WTC11 (cell line): ENCODE results near the gene ERC2. TPM values are rescaled to one million over a fixed set of nuclear protein-coding genes. Genes with fewer than 3 reads are reported as not detected.

Experiments used
- ATAC-seq: fragments of 200-7000 bp; cut with Tn5 transposase; 2 replicates; pipeline ENCODE4 v1.10.0; 2021; ENCODE audit warnings: mild to moderate bottlenecking, moderate library complexity
- CTCF ChIA-PET: fragments of 300-600 bp; sonication (Branson Sonifier 250); formaldehyde crosslinking; loops from one replicate; lab custom pipeline; 2021; ENCODE audit warnings: antibody characterized with exemption; lab: Charles Lee
- POLR2A ChIA-PET: fragments of 350-600 bp; sonication (Branson Sonifier 250); formaldehyde crosslinking; loops from one replicate; lab custom pipeline; 2021; ENCODE audit warnings: antibody characterized with exemption; lab: Charles Lee
- DNase-seq: peaks from one replicate; pipeline ENCODE4 v3.0.0; 2021; ENCODE audit warnings: low spot score
- H3K27ac Mint-ChIP-seq: 2 replicates; pipeline ENCODE4 v1.8.0; 2021; ENCODE audit warnings: mixed read lengths
- H3K27me3 Mint-ChIP-seq: 2 replicates; pipeline ENCODE4 v1.8.0; 2021; ENCODE audit warnings: low read depth, mild to moderate bottlenecking, moderate library complexity, mixed read lengths
- H3K36me3 Mint-ChIP-seq: 2 replicates; pipeline ENCODE4 v1.8.0; 2021; ENCODE audit warnings: mixed read lengths
- H3K4me1 Mint-ChIP-seq: 2 replicates; pipeline ENCODE4 v1.8.0; 2022; ENCODE audit warnings: mixed read lengths
- H3K4me3 Mint-ChIP-seq: 2 replicates; pipeline ENCODE4 v1.8.0; 2021; ENCODE audit warnings: mild to moderate bottlenecking, moderate library complexity, mixed read lengths
- H3K9me3 Mint-ChIP-seq: 2 replicates; pipeline ENCODE4 v1.8.0; 2021; ENCODE audit warnings: mixed read lengths
- CBFB ChIP-seq: sonication (generic); formaldehyde crosslinking; IDR thresholded peaks from 2 replicates; pipeline ENCODE4 v1.8.1; 2022; ENCODE audit warnings: mild to moderate bottlenecking, low read depth, missing genetic modification reagents
- CREB1 ChIP-seq: sonication (generic); formaldehyde crosslinking; IDR thresholded peaks from 2 replicates; pipeline ENCODE4 v1.8.0; 2023; ENCODE audit warnings: mild to moderate bottlenecking, missing genetic modification reagents
- ESRRA ChIP-seq: sonication (generic); formaldehyde crosslinking; IDR thresholded peaks from 2 replicates; pipeline ENCODE4 v1.8.1; 2022; ENCODE audit warnings: mild to moderate bottlenecking, missing genetic modification reagents, borderline replicate concordance
- FOXP1 ChIP-seq: sonication (generic); formaldehyde crosslinking; IDR thresholded peaks from 2 replicates; pipeline ENCODE4 v1.8.0; 2022; ENCODE audit warnings: missing genetic modification reagents, mild to moderate bottlenecking, moderate library complexity, borderline replicate concordance
- GTF2I ChIP-seq: fragments of 250-450 bp; sonication (Bioruptor Pico); conservative IDR thresholded peaks from 2 replicates; pipeline ENCODE4 v1.4.0; 2021; ENCODE audit warnings: mild to moderate bottlenecking
- KAT7 ChIP-seq: sonication (generic); formaldehyde crosslinking; IDR thresholded peaks from 2 replicates; pipeline ENCODE4 v1.8.1; 2023; ENCODE audit warnings: missing genetic modification reagents, mild to moderate bottlenecking, borderline replicate concordance
- NFYB ChIP-seq: sonication (generic); formaldehyde crosslinking; conservative IDR thresholded peaks from 2 replicates; pipeline ENCODE4 v1.8.0; 2022; ENCODE audit warnings: low read depth, missing genetic modification reagents
- NR1H2 ChIP-seq: sonication (generic); formaldehyde crosslinking; IDR thresholded peaks from 2 replicates; pipeline ENCODE4 v1.9.0; 2021; ENCODE audit warnings: mild to moderate bottlenecking, moderate library complexity, missing genetic modification reagents
- SMAD4 ChIP-seq: sonication (generic); formaldehyde crosslinking; IDR thresholded peaks from 2 replicates; pipeline ENCODE4 v1.8.0; 2022; ENCODE audit warnings: mild to moderate bottlenecking, missing genetic modification reagents
- SP1 ChIP-seq: sonication (generic); formaldehyde crosslinking; conservative IDR thresholded peaks from 2 replicates; pipeline ENCODE4 v1.8.1; 2022; ENCODE audit warnings: missing genetic modification reagents
- TCF7 ChIP-seq: sonication (generic); formaldehyde crosslinking; IDR thresholded peaks from 2 replicates; pipeline ENCODE4 v1.8.0; 2022; ENCODE audit warnings: mild to moderate bottlenecking, low read depth, missing genetic modification reagents, moderate library complexity
- ZNF219 ChIP-seq: sonication (generic); formaldehyde crosslinking; IDR thresholded peaks from 2 replicates; pipeline ENCODE4 v1.8.0; 2023; ENCODE audit warnings: missing genetic modification reagents, mild to moderate bottlenecking, borderline replicate concordance
- ZNF396 ChIP-seq: fragments of 250-450 bp; sonication (Bioruptor Pico); IDR thresholded peaks from 2 replicates; pipeline ENCODE4 v1.8.0; 2021; ENCODE audit warnings: mild to moderate bottlenecking, moderate library complexity, borderline replicate concordance
- ZNF416 ChIP-seq: fragments of 250-450 bp; sonication (Bioruptor Pico); IDR thresholded peaks from 2 replicates; pipeline ENCODE4 v1.9.0; 2021; ENCODE audit warnings: mild to moderate bottlenecking, inconsistent platforms
- total RNA-seq: library from RNA; stranded (reverse); gene quantifications from 3 replicates; pipeline ENCODE4 v1.2.3, GENCODE V29; 2021
- TF ChIP-seq, protein P1 (sequence below): sonication (generic); formaldehyde crosslinking; IDR thresholded peaks from 2 replicates; pipeline ENCODE4 v1.8.1; 2023; ENCODE audit warnings: mild to moderate bottlenecking, missing genetic modification reagents
- TF ChIP-seq, protein P2 (sequence below): fragments of 250-450 bp; sonication (Bioruptor Pico); conservative IDR thresholded peaks from 2 replicates; pipeline ENCODE4 v1.9.0; 2021; ENCODE audit warnings: mild to moderate bottlenecking
- TF ChIP-seq, protein P3 (sequence below): sonication (generic); formaldehyde crosslinking; IDR thresholded peaks from 2 replicates; pipeline ENCODE4 v1.8.1; 2022; ENCODE audit warnings: low read depth, missing genetic modification reagents, borderline replicate concordance
- TF ChIP-seq, protein P4 (sequence below): sonication (generic); formaldehyde crosslinking; conservative IDR thresholded peaks from 2 replicates; pipeline ENCODE4 v1.8.1; 2022; ENCODE audit warnings: mild to moderate bottlenecking, missing genetic modification reagents
- TF ChIP-seq, protein P5 (sequence below): fragments of 250-450 bp; sonication (Bioruptor Pico); IDR thresholded peaks from 2 replicates; pipeline ENCODE4 v2.1.2; 2022; ENCODE audit warnings: mild to moderate bottlenecking, moderate library complexity
- TF ChIP-seq, protein P6 (sequence below): sonication (generic); formaldehyde crosslinking; IDR thresholded peaks from 2 replicates; pipeline ENCODE4 v1.8.1; 2023; ENCODE audit warnings: mild to moderate bottlenecking, missing genetic modification reagents

ERC2 gene
- total RNA-seq, 1 experiment from 2014 or later: 23.5 TPM

DNA sequence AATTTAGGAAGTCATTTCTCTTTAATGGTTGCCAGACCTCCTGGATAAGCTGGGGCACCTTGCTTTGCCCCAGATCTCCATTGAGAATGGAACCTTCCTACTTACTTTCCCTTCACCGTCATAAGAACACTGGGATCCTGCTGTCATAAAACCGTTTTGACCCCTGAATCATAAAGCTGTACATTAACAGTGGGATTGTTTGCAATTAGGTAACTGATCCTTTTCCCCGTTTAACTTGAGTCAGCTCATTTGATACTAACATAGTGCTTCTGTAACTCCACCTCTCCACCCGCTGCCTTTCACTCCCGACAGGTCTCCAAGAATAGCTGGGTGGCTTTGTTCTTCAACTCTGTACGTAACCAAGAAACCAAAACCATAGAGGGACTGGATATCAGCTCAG lies 673.0 kb downstream of the ERC2 start:
- no peaks in the 10 kb centered on the region for H3K27me3 Mint-ChIP-seq
- ATAC-seq (no peak), DNase-seq (no peak)
- no peak overlapping the region for H3K4me3 Mint-ChIP-seq
- CTCF ChIA-PET: no interaction called here
- no peak for TF ChIP-seq TCF7 (CRISPR knock-in tag)
- TF ChIP-seq CREB1 (CRISPR knock-in tag): no peak
- TF ChIP-seq ZNF396 (CRISPR knock-in tag): no peak
- TF ChIP-seq CBFB (CRISPR knock-in tag): no peak
- no peak for TF ChIP-seq NR1H2 (CRISPR knock-in tag)
- no peak for TF ChIP-seq SP1 (CRISPR knock-in tag)
- no peak for TF ChIP-seq ZNF219 (CRISPR knock-in tag)
- TF ChIP-seq NFYB: no peak
- no peak for TF ChIP-seq SMAD4
- no peak for TF ChIP-seq GTF2I (CRISPR knock-in tag)
- TF ChIP-seq KAT7: no peak
- TF ChIP-seq, protein P1, sequence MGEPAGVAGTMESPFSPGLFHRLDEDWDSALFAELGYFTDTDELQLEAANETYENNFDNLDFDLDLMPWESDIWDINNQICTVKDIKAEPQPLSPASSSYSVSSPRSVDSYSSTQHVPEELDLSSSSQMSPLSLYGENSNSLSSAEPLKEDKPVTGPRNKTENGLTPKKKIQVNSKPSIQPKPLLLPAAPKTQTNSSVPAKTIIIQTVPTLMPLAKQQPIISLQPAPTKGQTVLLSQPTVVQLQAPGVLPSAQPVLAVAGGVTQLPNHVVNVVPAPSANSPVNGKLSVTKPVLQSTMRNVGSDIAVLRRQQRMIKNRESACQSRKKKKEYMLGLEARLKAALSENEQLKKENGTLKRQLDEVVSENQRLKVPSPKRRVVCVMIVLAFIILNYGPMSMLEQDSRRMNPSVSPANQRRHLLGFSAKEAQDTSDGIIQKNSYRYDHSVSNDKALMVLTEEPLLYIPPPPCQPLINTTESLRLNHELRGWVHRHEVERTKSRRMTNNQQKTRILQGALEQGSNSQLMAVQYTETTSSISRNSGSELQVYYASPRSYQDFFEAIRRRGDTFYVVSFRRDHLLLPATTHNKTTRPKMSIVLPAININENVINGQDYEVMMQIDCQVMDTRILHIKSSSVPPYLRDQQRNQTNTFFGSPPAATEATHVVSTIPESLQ (CRISPR knock-in tag): no peak
- TF ChIP-seq, protein P2, sequence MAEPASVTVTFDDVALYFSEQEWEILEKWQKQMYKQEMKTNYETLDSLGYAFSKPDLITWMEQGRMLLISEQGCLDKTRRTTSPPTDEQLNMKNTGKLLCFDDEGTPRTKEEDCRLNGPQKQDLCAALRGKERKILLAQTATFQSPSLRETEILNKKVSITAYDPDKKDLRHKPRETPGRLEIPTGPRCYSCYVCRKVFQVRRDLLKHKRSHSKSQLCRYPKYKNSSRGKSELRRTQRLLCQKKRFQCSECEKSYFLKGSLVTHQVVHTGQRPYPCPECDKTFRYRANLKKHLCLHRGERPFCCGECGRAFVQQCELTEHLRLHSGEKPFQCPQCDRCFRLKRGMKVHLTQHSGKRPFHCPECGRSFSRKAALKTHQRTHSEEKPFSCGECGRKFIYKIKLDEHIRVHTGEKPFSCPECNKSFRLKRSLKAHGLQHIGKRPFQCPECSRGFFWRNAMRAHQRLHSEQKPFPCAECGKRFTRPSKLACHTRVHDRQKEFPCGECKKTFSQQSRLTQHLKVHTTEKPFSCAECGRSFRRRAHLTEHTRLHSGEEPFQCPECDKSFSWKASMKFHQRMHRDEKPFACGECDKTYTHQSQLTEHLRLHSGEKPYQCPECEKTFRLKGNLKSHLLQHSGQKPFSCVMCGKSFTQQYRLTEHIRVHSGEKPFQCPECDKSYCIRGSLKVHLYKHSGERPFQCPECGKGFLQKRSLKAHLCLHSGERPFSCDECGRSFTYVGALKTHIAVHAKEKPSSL (CRISPR knock-in tag): no peak
- TF ChIP-seq, protein P3, sequence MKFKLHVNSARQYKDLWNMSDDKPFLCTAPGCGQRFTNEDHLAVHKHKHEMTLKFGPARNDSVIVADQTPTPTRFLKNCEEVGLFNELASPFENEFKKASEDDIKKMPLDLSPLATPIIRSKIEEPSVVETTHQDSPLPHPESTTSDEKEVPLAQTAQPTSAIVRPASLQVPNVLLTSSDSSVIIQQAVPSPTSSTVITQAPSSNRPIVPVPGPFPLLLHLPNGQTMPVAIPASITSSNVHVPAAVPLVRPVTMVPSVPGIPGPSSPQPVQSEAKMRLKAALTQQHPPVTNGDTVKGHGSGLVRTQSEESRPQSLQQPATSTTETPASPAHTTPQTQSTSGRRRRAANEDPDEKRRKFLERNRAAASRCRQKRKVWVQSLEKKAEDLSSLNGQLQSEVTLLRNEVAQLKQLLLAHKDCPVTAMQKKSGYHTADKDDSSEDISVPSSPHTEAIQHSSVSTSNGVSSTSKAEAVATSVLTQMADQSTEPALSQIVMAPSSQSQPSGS (CRISPR knock-in tag): no peak
- no peak for TF ChIP-seq FOXP1 (CRISPR knock-in tag)
- TF ChIP-seq, protein P4, sequence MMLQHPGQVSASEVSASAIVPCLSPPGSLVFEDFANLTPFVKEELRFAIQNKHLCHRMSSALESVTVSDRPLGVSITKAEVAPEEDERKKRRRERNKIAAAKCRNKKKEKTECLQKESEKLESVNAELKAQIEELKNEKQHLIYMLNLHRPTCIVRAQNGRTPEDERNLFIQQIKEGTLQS (CRISPR knock-in tag): no peak
- no peak for TF ChIP-seq ESRRA (CRISPR knock-in tag)
- TF ChIP-seq, protein P5, sequence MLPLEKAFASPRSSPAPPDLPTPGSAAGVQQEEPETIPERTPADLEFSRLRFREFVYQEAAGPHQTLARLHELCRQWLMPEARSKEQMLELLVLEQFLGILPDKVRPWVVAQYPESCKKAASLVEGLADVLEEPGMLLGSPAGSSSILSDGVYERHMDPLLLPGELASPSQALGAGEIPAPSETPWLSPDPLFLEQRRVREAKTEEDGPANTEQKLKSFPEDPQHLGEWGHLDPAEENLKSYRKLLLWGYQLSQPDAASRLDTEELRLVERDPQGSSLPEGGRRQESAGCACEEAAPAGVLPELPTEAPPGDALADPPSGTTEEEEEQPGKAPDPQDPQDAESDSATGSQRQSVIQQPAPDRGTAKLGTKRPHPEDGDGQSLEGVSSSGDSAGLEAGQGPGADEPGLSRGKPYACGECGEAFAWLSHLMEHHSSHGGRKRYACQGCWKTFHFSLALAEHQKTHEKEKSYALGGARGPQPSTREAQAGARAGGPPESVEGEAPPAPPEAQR: no peak
- TF ChIP-seq ZNF416 (CRISPR knock-in tag): no peak
- TF ChIP-seq, protein P6, sequence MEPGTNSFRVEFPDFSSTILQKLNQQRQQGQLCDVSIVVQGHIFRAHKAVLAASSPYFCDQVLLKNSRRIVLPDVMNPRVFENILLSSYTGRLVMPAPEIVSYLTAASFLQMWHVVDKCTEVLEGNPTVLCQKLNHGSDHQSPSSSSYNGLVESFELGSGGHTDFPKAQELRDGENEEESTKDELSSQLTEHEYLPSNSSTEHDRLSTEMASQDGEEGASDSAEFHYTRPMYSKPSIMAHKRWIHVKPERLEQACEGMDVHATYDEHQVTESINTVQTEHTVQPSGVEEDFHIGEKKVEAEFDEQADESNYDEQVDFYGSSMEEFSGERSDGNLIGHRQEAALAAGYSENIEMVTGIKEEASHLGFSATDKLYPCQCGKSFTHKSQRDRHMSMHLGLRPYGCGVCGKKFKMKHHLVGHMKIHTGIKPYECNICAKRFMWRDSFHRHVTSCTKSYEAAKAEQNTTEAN (CRISPR knock-in tag): no peak
- H3K4me1 Mint-ChIP-seq: peaks cover 4% of the 10 kb centered on the region; the same call in 1 of the 2 replicates
- POLR2A ChIA-PET: no interaction called here
- no peak overlapping the region for H3K27ac Mint-ChIP-seq
- peaks cover 7% of the 10 kb centered on the region for H3K9me3 Mint-ChIP-seq
- peaks cover 3% of the 10 kb centered on the region; the same call in 1 of the 2 replicates for H3K36me3 Mint-ChIP-seq
